Mammary epithelial cell (primary cell): ENCODE measurements around the gene FAM120B.

ENCODE experiments used
- CTCF ChIP-seq, 2 donors: IDR thresholded peaks in 1 of 2; conservative IDR thresholded peaks in 1 of 2; 2 replicates each; pipeline ENCODE4 v1.5.1; 2011 to 2012; ENCODE audit warnings: inconsistent platforms in 2 of 2, low read length in 2 of 2, mild to moderate bottlenecking in 2 of 2, control low read depth in 1 of 2, low read depth in 1 of 2; ENCODE audit not compliant: insufficient read depth in 1 of 2; ENCODE audit errors: extremely low read depth in 1 of 2
- EZH2 ChIP-seq: IDR thresholded peaks from 2 replicates; pipeline ENCODE4 v1.6.1; 2012; ENCODE audit warnings: low read length, inconsistent platforms, borderline replicate concordance

- TF ChIP-seq CTCF (conservative IDR thresholded peaks at IDR 0.05 in 1 of 2, IDR thresholded peaks at IDR 0.05 in 1 of 2; ENCODE audit: extremely low read depth in 1 of 2, insufficient read depth in 1 of 2, low read depth in 1 of 2, low read length in 2 of 2) (no peak), EZH2 (no peak)
Measured at GRCh38 chr6:170269846-170270541, 36.6 kb upstream of the FAM120B start.
